Measurements from ENCODE around the gene DLX6. TPM values are rescaled to one million over a fixed set of nuclear protein-coding genes. Genes with fewer than 3 reads are reported as not detected.

Gene DLX6
- total RNA-seq, 1 donor from 2014 or later, result 0.26 TPM

- peaks cover 96% of the 10 kb centered on the region for H3K27me3 Mint-ChIP-seq (ENCODE audit: low read depth)
- no peak overlapping the region for H3K27ac Mint-ChIP-seq (ENCODE audit: unreplicated experiment)
- TF ChIP-seq CTCF (conservative IDR thresholded peaks at IDR 0.05), result no peak
- no peaks in the 10 kb centered on the region for H3K36me3 Mint-ChIP-seq (ENCODE audit: low read depth)
- H3K9me3 Mint-ChIP-seq, result no peaks in the 10 kb centered on the region
- DNase-seq (ENCODE audit: low read depth, low spot score), result no peak
- H3K4me1 Mint-ChIP-seq, result no peaks in the 10 kb centered on the region
- H3K4me3 Mint-ChIP-seq, result no peak overlapping the region
Measured at GRCh38 chr7:96973986-96974385, 31.4 kb upstream of the DLX6 start.

- Mint-ChIP-seq H3K27me3 (ENCODE audit: low read depth) (peaks cover 93% of the 10 kb centered on the region), H3K4me1 (no peaks in the 10 kb centered on the region), H3K4me3 (no peak overlapping the region), H3K36me3 (ENCODE audit: low read depth) (no peaks in the 10 kb centered on the region), H3K9me3 (no peaks in the 10 kb centered on the region), H3K27ac (ENCODE audit: unreplicated experiment) (peak overlapping the region; percentile 24)
- TF ChIP-seq CTCF (conservative IDR thresholded peaks at IDR 0.05), result no peak
- DNase-seq (ENCODE audit: low read depth, low spot score), result no peak
Measured at GRCh38 chr7:96976106-96976505, 29.2 kb upstream of the DLX6 start.

- TF ChIP-seq CTCF (conservative IDR thresholded peaks at IDR 0.05), result no peak
- Mint-ChIP-seq H3K4me3 (no peak overlapping the region), H3K4me1 (no peaks in the 10 kb centered on the region), H3K27ac (ENCODE audit: unreplicated experiment) (no peak overlapping the region), H3K36me3 (ENCODE audit: low read depth) (no peaks in the 10 kb centered on the region), H3K9me3 (no peaks in the 10 kb centered on the region), H3K27me3 (ENCODE audit: low read depth) (peaks cover 91% of the 10 kb centered on the region)
- DNase-seq (ENCODE audit: low read depth, low spot score), result no peak
Measured at GRCh38 chr7:96977445-96977844, 27.9 kb upstream of the DLX6 start.

GRCh38 chr7:96979551-96980276 lies 25.6 kb upstream of the DLX6 start:
- Mint-ChIP-seq H3K4me3 (no peak overlapping the region), H3K36me3 (ENCODE audit: low read depth) (no peaks in the 10 kb centered on the region), H3K27me3 (ENCODE audit: low read depth) (peaks cover 91% of the 10 kb centered on the region), H3K27ac (ENCODE audit: unreplicated experiment) (no peak overlapping the region), H3K9me3 (no peaks in the 10 kb centered on the region), H3K4me1 (no peaks in the 10 kb centered on the region)
- DNase-seq (ENCODE audit: low read depth, low spot score), result no peak
- TF ChIP-seq CTCF (conservative IDR thresholded peaks at IDR 0.05), result no peak

- no peak for TF ChIP-seq CTCF (conservative IDR thresholded peaks at IDR 0.05)
- H3K36me3 Mint-ChIP-seq (ENCODE audit: low read depth), result no peaks in the 10 kb centered on the region
- no peak overlapping the region for H3K4me3 Mint-ChIP-seq
- peaks cover 94% of the 10 kb centered on the region for H3K27me3 Mint-ChIP-seq (ENCODE audit: low read depth)
- no peak for DNase-seq (ENCODE audit: low read depth, low spot score)
- no peaks in the 10 kb centered on the region for H3K9me3 Mint-ChIP-seq
- H3K27ac Mint-ChIP-seq (ENCODE audit: unreplicated experiment), result no peak overlapping the region
- H3K4me1 Mint-ChIP-seq, result no peaks in the 10 kb centered on the region
Measured at GRCh38 chr7:96982586-96982985, 22.8 kb upstream of the DLX6 start.

Data from neural crest cell (in vitro differentiated cells).